B cell (primary cell): ENCODE data around the gene FARP1. TPM values are rescaled to one million over a fixed set of nuclear protein-coding genes. Genes with fewer than 3 reads are reported as not detected.

Source experiments
- ATAC-seq: fragments of 200-7000 bp; cut with Tn5 transposase; one replicate; pipeline ENCODE4 v1.10.0; 2021; ENCODE audit warnings: low read depth, mild to moderate bottlenecking, moderate number of reproducible peaks, moderate library complexity
- CTCF ChIA-PET: fragments of 350-600 bp; sonication (Branson Sonifier 250); formaldehyde crosslinking; loops from one replicate; lab custom pipeline; 2021; ENCODE audit warnings: antibody characterized with exemption, inconsistent platforms; lab: Charles Lee
- POLR2A ChIA-PET: fragments of 350-600 bp; sonication (Branson Sonifier 250); formaldehyde crosslinking; loops from one replicate; lab custom pipeline; 2021; ENCODE audit warnings: antibody characterized with exemption; lab: Charles Lee
- DNase-seq: peaks from one replicate; pipeline ENCODE4 v3.0.0; 2013
- H2AFZ ChIP-seq: 2 replicates; pipeline ENCODE4 v1.6.1; 2012; ENCODE audit warnings: mild to moderate bottlenecking, low read depth, low read length; ENCODE audit not compliant: insufficient read depth, poor library complexity, severe bottlenecking
- H3K27ac ChIP-seq, 2 donors: 1 replicate in 1 of 2; 2 replicates in 1 of 2; pipeline ENCODE4 v1.5.1; 2012 to 2013; ENCODE audit warnings: low read length in 2 of 2, mild to moderate bottlenecking in 2 of 2, moderate library complexity in 1 of 2
- H3K27me3 ChIP-seq, 4 experiments: fragments of 200-600 bp in 1 of 4; sonication (generic) in 1 of 4; replicated peaks in 1 of 4; 1 replicate in 2 of 4; 2 replicates in 2 of 4; pipeline versions ENCODE4 v1.6.1 to v1.7.0; 2013 to 2016; ENCODE audit warnings: low read length in 3 of 4, mild to moderate bottlenecking in 2 of 4, mixed read lengths in 1 of 4, moderate library complexity in 1 of 4; ENCODE audit not compliant: insufficient read depth in 4 of 4, control insufficient read depth in 3 of 4; ENCODE audit errors: control extremely low read depth in 1 of 4
- H3K36me3 ChIP-seq, 2 experiments: replicated peaks in 1 of 2; 1 replicate in 1 of 2; 2 replicates in 1 of 2; pipeline versions ENCODE4 v1.6.1 to v1.7.1; 2013; ENCODE audit warnings: low read length in 1 of 2; ENCODE audit not compliant: insufficient read depth in 2 of 2, control insufficient read depth in 1 of 2; ENCODE audit errors: control extremely low read depth in 1 of 2, extremely low read depth in 1 of 2
- H3K4me1 ChIP-seq, 2 donors: fragments of 200-600 bp in 1 of 2; sonication (generic) in 1 of 2; 1 replicate in 1 of 2; 2 replicates in 1 of 2; pipeline versions ENCODE4 v1.5.1 to v1.6.1; 2013 to 2017; ENCODE audit warnings: low read length in 2 of 2; ENCODE audit not compliant: control insufficient read depth in 2 of 2, insufficient read depth in 2 of 2
- H3K4me2 ChIP-seq: replicated peaks from 2 replicates; pipeline ENCODE3; 2012; ENCODE audit warnings: mild to moderate bottlenecking, low read depth, low read length; ENCODE audit not compliant: poor library complexity, severe bottlenecking
- H3K4me3 ChIP-seq, 5 experiments: fragments of 200-600 bp in 1 of 5; sonication (generic) in 1 of 5; 1 replicate in 3 of 5; 2 replicates in 2 of 5; pipeline versions ENCODE4 v1.5.1 to v1.7.0; 2011 to 2016; ENCODE audit warnings: low read length in 4 of 5, mild to moderate bottlenecking in 4 of 5, low read depth in 2 of 5, control low read depth in 1 of 5, moderate library complexity in 1 of 5; ENCODE audit not compliant: insufficient read depth in 1 of 5; ENCODE audit errors: control extremely low read depth in 1 of 5, extremely low read depth in 1 of 5
- H3K79me2 ChIP-seq: fragments of 200-600 bp; sonication (generic); one replicate; pipeline ENCODE4 v1.6.0; 2016; ENCODE audit warnings: low read length; ENCODE audit not compliant: control insufficient read depth, insufficient read depth
- H3K9ac ChIP-seq: fragments of 200-600 bp; sonication (generic); 2 replicates; pipeline ENCODE4 v1.6.1; 2017; ENCODE audit warnings: mild to moderate bottlenecking, low read length, moderate library complexity
- H3K9me3 ChIP-seq, 3 donors: one replicate each; pipeline versions ENCODE4 v1.6.1 to v1.7.1; 2013; ENCODE audit warnings: low read length in 2 of 3; ENCODE audit not compliant: control insufficient read depth in 2 of 3, insufficient read depth in 1 of 3; ENCODE audit errors: control extremely low read depth in 1 of 3
- H4K20me1 ChIP-seq: 2 replicates; pipeline ENCODE4 v1.6.0; 2012; ENCODE audit warnings: mild to moderate bottlenecking, low read length; ENCODE audit not compliant: insufficient read depth, control insufficient read depth, poor library complexity, severe bottlenecking
- H3K27ac Mint-ChIP-seq: one replicate; pipeline ENCODE4 v1.8.0; 2021; ENCODE audit warnings: mixed read lengths
- H3K27me3 Mint-ChIP-seq: one replicate; pipeline ENCODE4 v1.8.0; 2021; ENCODE audit warnings: mixed read lengths
- H3K4me1 Mint-ChIP-seq: one replicate; pipeline ENCODE4 v1.8.0; 2021; ENCODE audit warnings: mixed read lengths
- H3K4me3 Mint-ChIP-seq: one replicate; pipeline ENCODE4 v1.8.0; 2021; ENCODE audit warnings: mixed read lengths
- H3K9me3 Mint-ChIP-seq: one replicate; pipeline ENCODE4 v1.8.0; 2022; ENCODE audit warnings: mixed read lengths; ENCODE audit not compliant: insufficient read depth
- EZH2 ChIP-seq: IDR thresholded peaks from 2 replicates; pipeline ENCODE4 v1.6.1; 2012; ENCODE audit warnings: borderline replicate concordance, low read depth, mild to moderate bottlenecking, moderate library complexity, low read length; ENCODE audit not compliant: insufficient read depth, poor library complexity, severe bottlenecking
- WGBS: methylation state at CpG from one replicate; pipeline ENCODE4 v1.1.5; 2013; ENCODE audit warnings: missing lambda C conversion rate; ENCODE audit not compliant: insufficient coverage; 5-methylcytosine and 5-hydroxymethylcytosine counted together
- intact Hi-C: fragments of 100-400 bp; cut with micrococcal nuclease; formaldehyde crosslinking; loops from one replicate; pipeline ENCODE4 v1.10.0; 2022
- polyA plus RNA-seq: library from polyadenylated mRNA; depleted of rRNA; stranded (reverse); fragments of >200 nt; gene quantifications from 2 replicates; pipeline ENCODE4 v1.2.3, GENCODE V29; 2012
- total RNA-seq, 2 donors: library from RNA; stranded (reverse); fragments of 120-200 nt in 1 of 2; gene quantifications; 1 replicate in 1 of 2; 2 replicates in 1 of 2; pipeline versions ENCODE4 v1.2.3 to v1.2.4, GENCODE V29; 2013 to 2022
- TF ChIP-seq, protein P1 (sequence below): fragments of 200-600 bp; IDR thresholded peaks from one replicate; pipeline ENCODE4 v1.8.0; 2022; ENCODE audit warnings: antibody characterized with exemption, mild to moderate bottlenecking

Gene FARP1
- total and polyA plus RNA-seq, 2 donors (not counting 1 experiment from before 2014, with no cell fraction given), result 0.15 to 1.5 TPM

DNA sequence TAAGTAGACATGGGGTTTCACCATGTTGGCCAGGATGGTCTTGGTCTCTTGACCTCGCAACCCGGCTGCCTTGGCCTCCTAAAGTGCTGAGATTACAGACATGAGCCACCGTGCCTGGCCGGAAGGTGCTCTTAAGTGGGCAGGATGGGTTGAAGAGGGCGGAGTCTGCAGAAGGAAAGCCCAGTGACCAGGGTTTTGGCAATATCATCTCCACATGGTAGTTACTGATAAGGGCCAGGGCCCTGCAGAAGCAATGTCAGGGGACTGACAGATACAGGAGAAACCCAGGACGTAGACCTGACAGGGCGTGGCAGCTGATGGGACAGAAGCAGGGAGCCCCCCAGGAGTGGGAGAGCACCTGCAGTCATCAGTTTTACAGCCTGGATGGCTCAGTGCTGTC, 79.9 kb downstream of the FARP1 start:
- H2AFZ ChIP-seq, result no peak overlapping the region
- H3K4me2 ChIP-seq, result no peak overlapping the region
- CTCF ChIA-PET, result no interaction called here
- H4K20me1 ChIP-seq, result no peaks in the 10 kb centered on the region
- Mint-ChIP-seq H3K9me3 (no peaks in the 10 kb centered on the region), H3K4me3 (no peak overlapping the region), H3K27ac (no peak overlapping the region), H3K27me3 (peaks cover 3% of the 10 kb centered on the region), H3K4me1 (no peaks in the 10 kb centered on the region)
- intact Hi-C loops, result no loop called here
- no peaks in the 10 kb centered on the region for H3K9me3 ChIP-seq
- no peak overlapping the region for H3K9ac ChIP-seq
- WGBS, result 79% methylated on average over 7 of the region's 7 CpGs
- POLR2A ChIA-PET, result no interaction called here
- no peaks in the 10 kb centered on the region for H3K36me3 ChIP-seq
- ATAC-seq (no peak), DNase-seq (no peak)
- no peaks in the 10 kb centered on the region for H3K4me1 ChIP-seq
- no peaks in the 10 kb centered on the region for H3K79me2 ChIP-seq
- TF ChIP-seq EZH2, result no peak
- TF ChIP-seq, protein P1, sequence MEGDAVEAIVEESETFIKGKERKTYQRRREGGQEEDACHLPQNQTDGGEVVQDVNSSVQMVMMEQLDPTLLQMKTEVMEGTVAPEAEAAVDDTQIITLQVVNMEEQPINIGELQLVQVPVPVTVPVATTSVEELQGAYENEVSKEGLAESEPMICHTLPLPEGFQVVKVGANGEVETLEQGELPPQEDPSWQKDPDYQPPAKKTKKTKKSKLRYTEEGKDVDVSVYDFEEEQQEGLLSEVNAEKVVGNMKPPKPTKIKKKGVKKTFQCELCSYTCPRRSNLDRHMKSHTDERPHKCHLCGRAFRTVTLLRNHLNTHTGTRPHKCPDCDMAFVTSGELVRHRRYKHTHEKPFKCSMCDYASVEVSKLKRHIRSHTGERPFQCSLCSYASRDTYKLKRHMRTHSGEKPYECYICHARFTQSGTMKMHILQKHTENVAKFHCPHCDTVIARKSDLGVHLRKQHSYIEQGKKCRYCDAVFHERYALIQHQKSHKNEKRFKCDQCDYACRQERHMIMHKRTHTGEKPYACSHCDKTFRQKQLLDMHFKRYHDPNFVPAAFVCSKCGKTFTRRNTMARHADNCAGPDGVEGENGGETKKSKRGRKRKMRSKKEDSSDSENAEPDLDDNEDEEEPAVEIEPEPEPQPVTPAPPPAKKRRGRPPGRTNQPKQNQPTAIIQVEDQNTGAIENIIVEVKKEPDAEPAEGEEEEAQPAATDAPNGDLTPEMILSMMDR, result no peak
- no peak overlapping the region for H3K4me3 ChIP-seq
- H3K27me3 ChIP-seq, result no peaks in the 10 kb centered on the region
- H3K27ac ChIP-seq, result no peak overlapping the region

DNA sequence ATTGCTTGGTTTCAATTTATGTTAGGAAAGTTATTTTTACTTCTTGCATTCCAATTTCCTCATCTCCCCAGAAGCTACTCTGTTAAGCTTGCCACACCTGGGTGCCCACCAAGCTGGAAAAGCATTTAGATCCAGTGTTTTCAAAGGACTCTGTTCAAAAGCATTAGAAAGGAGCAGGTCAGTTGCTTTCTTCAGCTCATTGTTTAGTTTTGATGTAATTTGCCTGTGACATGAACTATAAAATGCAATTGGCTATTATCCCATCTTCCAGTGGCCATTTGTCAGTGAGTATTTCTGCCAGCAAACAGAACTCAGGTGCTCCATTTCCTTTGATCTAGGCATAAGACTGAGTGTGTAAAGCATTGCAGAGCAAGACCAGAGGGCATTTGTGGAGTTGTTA, 80.8 kb downstream of the FARP1 start:
- Mint-ChIP-seq H3K27ac (no peak overlapping the region), H3K9me3 (no peaks in the 10 kb centered on the region), H3K4me1 (no peaks in the 10 kb centered on the region), H3K4me3 (no peak overlapping the region), H3K27me3 (peaks cover 3% of the 10 kb centered on the region)
- ChIA-PET CTCF (no interaction called here), POLR2A (no interaction called here)
- Histone ChIP-seq H3K9me3 (no peaks in the 10 kb centered on the region), H3K4me3 (no peak overlapping the region), H4K20me1 (no peaks in the 10 kb centered on the region), H3K36me3 (no peaks in the 10 kb centered on the region), H2AFZ (no peak overlapping the region), H3K79me2 (no peaks in the 10 kb centered on the region), H3K27ac (no peak overlapping the region), H3K9ac (no peak overlapping the region), H3K27me3 (no peaks in the 10 kb centered on the region), H3K4me2 (no peak overlapping the region), H3K4me1 (no peaks in the 10 kb centered on the region)
- TF ChIP-seq, protein P1, result no peak
- no peak for TF ChIP-seq EZH2
- DNase-seq, result no peak
- intact Hi-C loops, result no loop called here
- no peak for ATAC-seq
